HEK293 (cell line): ENCODE results near the gene SERPINE2.

Experiments
- CTCF ChIA-PET: fragments of 350-600 bp; formaldehyde crosslinking; extraction: SDS; loops from one replicate; lab custom pipeline; 2021; ENCODE audit warnings: antibody characterized with exemption; lab: Yijun Ruan, JAX
- POLR2A ChIA-PET: fragments of 300-600 bp; formaldehyde crosslinking; extraction: SDS; loops from one replicate; lab custom pipeline; 2020; ENCODE audit warnings: antibody characterized with exemption, inconsistent platforms; lab: Yijun Ruan, JAX
- H3K27ac ChIP-seq: fragments of 200-500 bp; sonication (Bioruptor generic); 2 replicates; pipeline ENCODE4 v1.5.1; 2014; ENCODE audit warnings: low read depth, low read length, control low read depth, inconsistent platforms; ENCODE audit errors: extremely low read depth
- H3K36me3 ChIP-seq, 2 experiments: fragments of 200-500 bp in 1 of 2; sonication (Bioruptor generic) in 1 of 2; 1 replicate in 1 of 2; 2 replicates in 1 of 2; pipeline ENCODE4 v1.5.1; 2014 to 2017; ENCODE audit warnings: inconsistent platforms in 2 of 2, low read length in 2 of 2; ENCODE audit not compliant: control insufficient read depth in 2 of 2, insufficient read depth in 1 of 2
- H3K4me1 ChIP-seq: fragments of 200-500 bp; sonication (Bioruptor generic); 2 replicates; pipeline ENCODE4 v1.5.1; 2014; ENCODE audit warnings: mild to moderate bottlenecking, low read length, inconsistent platforms; ENCODE audit not compliant: control insufficient read depth, insufficient read depth
- H3K4me3 ChIP-seq: 2 replicates; pipeline ENCODE4 v1.5.1; 2011; ENCODE audit warnings: low read depth, mild to moderate bottlenecking, control low read depth, low read length, moderate library complexity
- H3K9me3 ChIP-seq: fragments of 200-500 bp; sonication (Bioruptor generic); 2 replicates; pipeline ENCODE4 v1.5.1; 2014; ENCODE audit warnings: low read depth, low read length, inconsistent platforms; ENCODE audit not compliant: control insufficient read depth, insufficient read depth
- GLIS2 ChIP-seq: fragments of 450-650 bp; formaldehyde crosslinking; IDR thresholded peaks from 2 replicates; pipeline ENCODE4 v1.5.1; 2016; ENCODE audit warnings: missing biosample characterization, missing genetic modification characterization
- KLF16 ChIP-seq: fragments of 450-650 bp; formaldehyde crosslinking; IDR thresholded peaks from 2 replicates; pipeline ENCODE4 v1.5.1; 2017; ENCODE audit warnings: missing biosample characterization, missing genetic modification characterization
- MYNN ChIP-seq: fragments of 450-650 bp; formaldehyde crosslinking; IDR thresholded peaks from 2 replicates; pipeline ENCODE4 v1.5.1; 2016; ENCODE audit warnings: missing biosample characterization, missing genetic modification characterization, borderline replicate concordance
- RBAK ChIP-seq: fragments of 450-650 bp; formaldehyde crosslinking; IDR thresholded peaks from 2 replicates; pipeline ENCODE4 v1.5.1; 2016; ENCODE audit warnings: missing biosample characterization, missing genetic modification characterization
- YY2 ChIP-seq: fragments of 450-650 bp; formaldehyde crosslinking; IDR thresholded peaks from 2 replicates; pipeline ENCODE4 v1.5.1; 2016; ENCODE audit warnings: missing biosample characterization, missing genetic modification characterization
- ZEB2 ChIP-seq: fragments of 450-650 bp; formaldehyde crosslinking; IDR thresholded peaks from 2 replicates; pipeline ENCODE4 v1.5.1; 2016; ENCODE audit warnings: missing biosample characterization, missing genetic modification characterization
- ZNF223 ChIP-seq: fragments of 450-650 bp; formaldehyde crosslinking; IDR thresholded peaks from 2 replicates; pipeline ENCODE4 v1.5.1; 2016; ENCODE audit warnings: missing biosample characterization, missing genetic modification characterization
- ZNF341 ChIP-seq: fragments of 450-650 bp; formaldehyde crosslinking; IDR thresholded peaks from 2 replicates; pipeline ENCODE4; 2016; ENCODE audit warnings: low read depth, missing biosample characterization, missing genetic modification characterization
- ZNF354C ChIP-seq: fragments of 450-650 bp; formaldehyde crosslinking; IDR thresholded peaks from 2 replicates; pipeline ENCODE4 v1.5.1; 2016; ENCODE audit warnings: missing biosample characterization, missing genetic modification characterization, low read depth, borderline replicate concordance
- ZNF404 ChIP-seq: fragments of 450-650 bp; formaldehyde crosslinking; IDR thresholded peaks from 2 replicates; pipeline ENCODE4 v1.5.1; 2017; ENCODE audit warnings: missing biosample characterization, missing genetic modification characterization
- ZNF558 ChIP-seq: fragments of 450-650 bp; formaldehyde crosslinking; IDR thresholded peaks from 2 replicates; pipeline ENCODE4 v1.5.1; 2016; ENCODE audit warnings: missing biosample characterization, missing genetic modification characterization
- ZNF600 ChIP-seq: fragments of 450-650 bp; formaldehyde crosslinking; IDR thresholded peaks from 2 replicates; pipeline ENCODE4 v1.5.1; 2016; ENCODE audit warnings: missing biosample characterization, missing genetic modification characterization
- ZNF624 ChIP-seq: fragments of 450-650 bp; formaldehyde crosslinking; IDR thresholded peaks from 2 replicates; pipeline ENCODE4 v1.5.1; 2017; ENCODE audit warnings: missing biosample characterization, missing genetic modification characterization
- ZNF626 ChIP-seq: fragments of 450-650 bp; sonication (Bioruptor Pico); formaldehyde crosslinking; IDR thresholded peaks from 2 replicates; pipeline ENCODE4 v1.5.1; 2018; ENCODE audit warnings: missing biosample characterization, missing genetic modification characterization, inconsistent platforms
- ZNF670 ChIP-seq: fragments of 450-650 bp; formaldehyde crosslinking; IDR thresholded peaks from 2 replicates; pipeline ENCODE4 v1.5.1; 2016; ENCODE audit warnings: missing biosample characterization, missing genetic modification characterization, low read depth
- ZNF677 ChIP-seq: fragments of 450-650 bp; IDR thresholded peaks from 2 replicates; pipeline ENCODE4 v1.5.0; 2018; ENCODE audit warnings: missing biosample characterization, mild to moderate bottlenecking, missing genetic modification characterization, moderate library complexity
- ZNF701 ChIP-seq: fragments of 450-650 bp; formaldehyde crosslinking; IDR thresholded peaks from 2 replicates; pipeline ENCODE4 v1.5.1; 2016; ENCODE audit warnings: missing biosample characterization, missing genetic modification characterization
- ZNF843 ChIP-seq: fragments of 450-650 bp; formaldehyde crosslinking; IDR thresholded peaks from 2 replicates; pipeline ENCODE4 v1.5.1; 2016; ENCODE audit warnings: missing biosample characterization, missing genetic modification characterization
- TF ChIP-seq, protein P1 (sequence below): fragments of 450-650 bp; formaldehyde crosslinking; IDR thresholded peaks from 2 replicates; pipeline ENCODE4 v1.5.1; 2016; ENCODE audit warnings: missing biosample characterization, missing genetic modification characterization
- TF ChIP-seq, protein P2 (sequence below): fragments of 450-650 bp; formaldehyde crosslinking; IDR thresholded peaks from 2 replicates; pipeline ENCODE4 v1.5.1; 2016; ENCODE audit warnings: missing biosample characterization, missing genetic modification characterization
- TF ChIP-seq, protein P3 (sequence below): fragments of 450-650 bp; formaldehyde crosslinking; IDR thresholded peaks from 2 replicates; pipeline ENCODE4 v1.5.1; 2017; ENCODE audit warnings: missing biosample characterization, missing genetic modification characterization
- TF ChIP-seq, protein P4 (sequence below): fragments of 450-650 bp; formaldehyde crosslinking; IDR thresholded peaks from 2 replicates; pipeline ENCODE4 v1.5.1; 2017; ENCODE audit warnings: missing biosample characterization, missing genetic modification characterization

Gene SERPINE2

DNA sequence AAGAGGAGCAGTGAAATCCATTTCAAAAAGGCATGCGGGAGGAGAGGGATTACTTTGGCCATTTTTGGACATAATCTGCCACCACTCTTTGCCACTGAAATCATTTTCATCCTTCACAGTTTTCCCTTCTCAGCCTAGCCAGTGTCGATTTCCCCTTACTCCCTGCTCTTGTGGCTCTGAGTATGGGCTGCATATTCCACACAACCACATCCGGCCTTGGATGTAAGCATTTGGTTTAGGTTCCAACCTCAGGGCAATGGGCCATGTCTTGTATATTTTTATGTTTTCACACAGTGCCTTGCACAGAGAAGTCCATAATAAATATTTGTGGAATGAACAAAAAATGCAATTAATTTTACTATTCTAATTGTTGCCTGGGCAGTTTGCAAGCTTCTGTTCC, 7.7 kb upstream of the SERPINE2 start:
- H3K36me3 ChIP-seq = no peaks in the 10 kb centered on the region
- H3K27ac ChIP-seq = no peak overlapping the region
- peaks cover 1% of the 10 kb centered on the region; the same call in 1 of the 2 replicates for H3K4me1 ChIP-seq
- TF ChIP-seq ZNF404 = no peak
- TF ChIP-seq ZNF626 (tag by site-specific recombination) = no peak
- TF ChIP-seq GLIS2 (tag by site-specific recombination) = no peak
- TF ChIP-seq ZEB2 = no peak
- TF ChIP-seq, protein P1, sequence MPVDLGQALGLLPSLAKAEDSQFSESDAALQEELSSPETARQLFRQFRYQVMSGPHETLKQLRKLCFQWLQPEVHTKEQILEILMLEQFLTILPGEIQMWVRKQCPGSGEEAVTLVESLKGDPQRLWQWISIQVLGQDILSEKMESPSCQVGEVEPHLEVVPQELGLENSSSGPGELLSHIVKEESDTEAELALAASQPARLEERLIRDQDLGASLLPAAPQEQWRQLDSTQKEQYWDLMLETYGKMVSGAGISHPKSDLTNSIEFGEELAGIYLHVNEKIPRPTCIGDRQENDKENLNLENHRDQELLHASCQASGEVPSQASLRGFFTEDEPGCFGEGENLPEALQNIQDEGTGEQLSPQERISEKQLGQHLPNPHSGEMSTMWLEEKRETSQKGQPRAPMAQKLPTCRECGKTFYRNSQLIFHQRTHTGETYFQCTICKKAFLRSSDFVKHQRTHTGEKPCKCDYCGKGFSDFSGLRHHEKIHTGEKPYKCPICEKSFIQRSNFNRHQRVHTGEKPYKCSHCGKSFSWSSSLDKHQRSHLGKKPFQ = no peak
- TF ChIP-seq YY2 (tag by site-specific recombination) = no peak
- no peak for TF ChIP-seq ZNF677
- TF ChIP-seq ZNF670 (tag by site-specific recombination) = no peak
- TF ChIP-seq, protein P2, sequence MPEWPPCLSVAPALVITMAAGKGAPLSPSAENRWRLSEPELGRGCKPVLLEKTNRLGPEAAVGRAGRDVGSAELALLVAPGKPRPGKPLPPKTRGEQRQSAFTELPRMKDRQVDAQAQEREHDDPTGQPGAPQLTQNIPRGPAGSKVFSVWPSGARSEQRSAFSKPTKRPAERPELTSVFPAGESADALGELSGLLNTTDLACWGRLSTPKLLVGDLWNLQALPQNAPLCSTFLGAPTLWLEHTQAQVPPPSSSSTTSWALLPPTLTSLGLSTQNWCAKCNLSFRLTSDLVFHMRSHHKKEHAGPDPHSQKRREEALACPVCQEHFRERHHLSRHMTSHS (tag by site-specific recombination) = no peak
- no peak for TF ChIP-seq ZNF701 (tag by site-specific recombination)
- no peak for TF ChIP-seq ZNF843 (tag by site-specific recombination)
- TF ChIP-seq RBAK (tag by site-specific recombination) = no peak
- TF ChIP-seq, protein P3, sequence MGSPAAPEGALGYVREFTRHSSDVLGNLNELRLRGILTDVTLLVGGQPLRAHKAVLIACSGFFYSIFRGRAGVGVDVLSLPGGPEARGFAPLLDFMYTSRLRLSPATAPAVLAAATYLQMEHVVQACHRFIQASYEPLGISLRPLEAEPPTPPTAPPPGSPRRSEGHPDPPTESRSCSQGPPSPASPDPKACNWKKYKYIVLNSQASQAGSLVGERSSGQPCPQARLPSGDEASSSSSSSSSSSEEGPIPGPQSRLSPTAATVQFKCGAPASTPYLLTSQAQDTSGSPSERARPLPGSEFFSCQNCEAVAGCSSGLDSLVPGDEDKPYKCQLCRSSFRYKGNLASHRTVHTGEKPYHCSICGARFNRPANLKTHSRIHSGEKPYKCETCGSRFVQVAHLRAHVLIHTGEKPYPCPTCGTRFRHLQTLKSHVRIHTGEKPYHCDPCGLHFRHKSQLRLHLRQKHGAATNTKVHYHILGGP (tag by site-specific recombination) = no peak
- TF ChIP-seq ZNF624 (tag by site-specific recombination) = no peak
- no peak overlapping the region for H3K4me3 ChIP-seq
- no peaks in the 10 kb centered on the region for H3K9me3 ChIP-seq
- ChIA-PET CTCF (no interaction called here), POLR2A (no interaction called here)

DNA sequence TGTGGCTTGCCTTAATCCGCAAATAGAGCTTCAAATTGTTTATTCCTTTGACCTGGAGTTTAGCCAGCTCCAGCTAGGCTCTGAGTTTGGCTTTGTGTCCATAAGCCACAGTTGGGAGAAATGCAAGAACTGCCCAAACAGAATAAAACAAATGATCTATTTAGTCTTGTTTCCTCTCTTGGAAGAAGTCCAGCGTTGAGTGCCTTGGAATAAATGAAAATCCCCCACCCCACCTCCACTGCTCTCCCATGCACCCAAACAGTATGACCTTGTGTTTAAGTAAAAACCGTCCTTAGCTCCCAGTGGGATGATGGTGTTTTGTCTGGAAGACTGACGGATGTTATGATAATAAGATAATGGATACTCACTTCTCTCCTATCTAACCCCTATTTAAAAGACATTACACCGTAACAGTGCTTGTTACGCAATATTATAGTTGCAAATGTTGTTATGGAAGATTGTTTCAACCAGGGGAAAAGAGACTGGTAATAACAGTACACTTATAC, 3.2 kb upstream of the SERPINE2 start:
- TF ChIP-seq ZNF600 (tag by site-specific recombination) = peak; percentile 43; the same call in 1 of the 2 replicates
- TF ChIP-seq, protein P4, sequence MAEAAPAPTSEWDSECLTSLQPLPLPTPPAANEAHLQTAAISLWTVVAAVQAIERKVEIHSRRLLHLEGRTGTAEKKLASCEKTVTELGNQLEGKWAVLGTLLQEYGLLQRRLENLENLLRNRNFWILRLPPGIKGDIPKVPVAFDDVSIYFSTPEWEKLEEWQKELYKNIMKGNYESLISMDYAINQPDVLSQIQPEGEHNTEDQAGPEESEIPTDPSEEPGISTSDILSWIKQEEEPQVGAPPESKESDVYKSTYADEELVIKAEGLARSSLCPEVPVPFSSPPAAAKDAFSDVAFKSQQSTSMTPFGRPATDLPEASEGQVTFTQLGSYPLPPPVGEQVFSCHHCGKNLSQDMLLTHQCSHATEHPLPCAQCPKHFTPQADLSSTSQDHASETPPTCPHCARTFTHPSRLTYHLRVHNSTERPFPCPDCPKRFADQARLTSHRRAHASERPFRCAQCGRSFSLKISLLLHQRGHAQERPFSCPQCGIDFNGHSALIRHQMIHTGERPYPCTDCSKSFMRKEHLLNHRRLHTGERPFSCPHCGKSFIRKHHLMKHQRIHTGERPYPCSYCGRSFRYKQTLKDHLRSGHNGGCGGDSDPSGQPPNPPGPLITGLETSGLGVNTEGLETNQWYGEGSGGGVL (tag by site-specific recombination) = no peak
- peaks cover 11% of the 10 kb centered on the region for H3K4me1 ChIP-seq
- CTCF ChIA-PET = interaction anchor here (0.8 to 0.9 kb wide), 2 partner anchors 48 to 240 kb away, joined by 3 read pairs; no protein-coding TSS in a partner anchor

DNA sequence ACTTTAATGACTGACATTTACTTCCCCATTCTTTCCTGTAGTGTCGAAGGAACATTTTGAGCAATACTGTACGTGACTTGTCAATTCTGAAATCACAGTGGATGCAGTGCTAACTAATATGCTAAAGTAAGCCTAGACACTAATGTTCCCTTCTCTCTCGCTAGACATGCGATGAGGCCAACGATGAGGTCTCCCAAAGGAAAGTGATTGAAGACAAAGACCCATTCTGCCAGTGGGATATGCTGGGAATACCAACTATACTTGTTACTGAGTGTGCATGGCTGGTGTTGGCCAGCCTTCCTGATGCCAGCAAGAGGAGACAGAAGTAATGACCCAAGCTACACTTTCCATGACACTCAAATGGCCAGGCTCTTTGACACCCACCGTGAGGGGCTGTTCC, 2.5 kb upstream of the SERPINE2 start:
- ChIA-PET POLR2A (no interaction called here), CTCF (no interaction called here)
- H3K27ac ChIP-seq = no peak overlapping the region
- H3K4me3 ChIP-seq = no peak overlapping the region
- H3K36me3 ChIP-seq = no peaks in the 10 kb centered on the region
- H3K9me3 ChIP-seq = no peaks in the 10 kb centered on the region
- peaks cover 16% of the 10 kb centered on the region for H3K4me1 ChIP-seq
- TF ChIP-seq ZNF404 = no peak
- no peak for TF ChIP-seq ZNF341 (tag by site-specific recombination)
- TF ChIP-seq ZNF558 (tag by site-specific recombination) = no peak
- no peak for TF ChIP-seq ZNF354C
- TF ChIP-seq MYNN (tag by site-specific recombination) = no peak
- TF ChIP-seq KLF16 (tag by site-specific recombination) = no peak
- TF ChIP-seq ZNF223 (tag by site-specific recombination) = no peak

More for the DNA sequence above, 3.2 kb upstream of the SERPINE2 start:
- Histone ChIP-seq H3K4me3 (no peak overlapping the region), H3K36me3 (no peaks in the 10 kb centered on the region), H3K27ac (no peak overlapping the region), H3K9me3 (no peaks in the 10 kb centered on the region)
- POLR2A ChIA-PET = no interaction called here
